Fibroblast of the conjunctiva (primary cell): ENCODE data around the gene XRCC5.
A peak's percentile ranks its signal among the peaks of the same experiment; 100 is the strongest.
"Not testable (repeated sequence)": the region's sequence is repeated elsewhere in the genome, so short reads cannot be mapped to it uniquely, and the experiment has no call there.

ENCODE experiments used
- DNase-seq: peaks from one replicate; pipeline ENCODE4 v3.0.0-alpha.2; 2010; ENCODE audit warnings: low read depth

Gene XRCC5

DNA sequence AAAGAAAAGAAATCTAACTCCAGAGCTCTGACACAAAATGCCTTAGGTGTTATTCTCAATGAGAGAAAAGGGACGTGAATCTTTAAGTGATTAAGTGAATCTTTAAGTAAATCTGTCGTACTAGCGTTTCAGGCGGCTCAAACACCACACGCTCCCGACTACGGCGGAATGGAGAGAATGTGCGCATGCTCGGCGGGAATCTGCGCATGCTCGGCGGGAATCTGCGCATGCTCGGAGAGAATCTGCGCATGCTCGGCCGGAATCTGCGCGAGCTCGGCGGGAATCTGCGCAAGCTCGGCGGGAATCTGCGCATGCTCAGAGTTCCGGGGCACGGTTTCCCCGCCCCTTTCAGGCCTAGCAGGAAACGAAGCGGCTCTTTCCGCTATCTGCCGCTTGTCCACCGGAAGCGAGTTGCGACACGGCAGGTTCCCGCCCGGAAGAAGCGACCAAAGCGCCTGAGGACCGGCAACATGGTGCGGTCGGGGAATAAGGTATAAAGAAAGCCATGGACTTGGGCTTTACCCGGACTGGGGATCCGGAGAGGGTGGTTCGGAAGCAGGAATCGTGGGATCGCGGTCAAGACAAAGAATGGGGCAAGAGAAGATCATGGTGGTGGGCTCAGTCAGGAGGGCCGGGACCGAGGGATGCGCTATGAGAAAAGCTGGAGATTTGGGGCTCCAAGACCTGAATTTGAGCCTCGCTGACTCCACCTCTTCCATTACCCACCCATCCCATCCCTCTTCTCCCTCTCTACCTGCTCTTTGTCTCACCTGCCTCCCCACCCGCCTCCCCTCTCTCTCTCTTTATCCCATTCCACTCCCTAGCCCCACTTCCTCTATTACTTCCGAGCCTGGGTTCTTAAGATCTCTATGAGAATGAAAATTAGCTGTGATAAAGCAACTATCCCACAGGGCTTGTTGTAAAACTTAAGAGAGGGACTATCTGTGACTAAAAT lies at the start of gene XRCC5:
Gene XRCC5, plus strand, starts transcription at position 382 of the 955 bp plus-strand sequence. Its CDS starts 89 bp downstream, at position 471.
- DNase-seq = peak; percentile 95

DNA sequence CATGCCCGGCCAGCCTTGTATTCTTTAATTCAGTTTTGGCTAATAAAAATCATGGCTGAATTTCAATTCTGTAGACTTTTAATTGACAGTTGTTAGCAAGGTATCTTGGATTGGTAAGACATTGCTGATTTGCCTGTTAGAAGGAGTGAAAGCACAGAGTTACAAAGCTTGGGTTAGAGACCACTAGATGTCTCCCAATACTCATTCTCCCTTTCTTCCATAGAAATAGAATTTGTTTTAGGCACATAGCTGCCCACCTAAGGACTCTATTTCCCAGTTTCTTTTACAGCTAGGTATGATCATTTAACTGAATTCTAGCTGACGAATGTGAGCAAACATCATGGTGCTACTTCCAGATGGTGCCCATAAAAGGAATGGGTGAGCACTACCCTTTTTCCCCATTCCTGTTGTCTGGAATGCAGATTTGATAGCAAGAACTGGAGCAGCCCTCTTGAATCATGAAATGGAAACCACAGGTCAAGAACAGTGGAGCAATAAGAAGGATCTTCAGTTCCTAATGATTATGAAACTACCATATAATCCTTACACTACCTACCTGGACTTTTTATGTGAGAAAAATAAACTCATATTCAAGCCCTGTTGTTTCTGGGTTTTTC lies 45.0 kb upstream of the XRCC5 start:
- no peak for DNase-seq

DNA sequence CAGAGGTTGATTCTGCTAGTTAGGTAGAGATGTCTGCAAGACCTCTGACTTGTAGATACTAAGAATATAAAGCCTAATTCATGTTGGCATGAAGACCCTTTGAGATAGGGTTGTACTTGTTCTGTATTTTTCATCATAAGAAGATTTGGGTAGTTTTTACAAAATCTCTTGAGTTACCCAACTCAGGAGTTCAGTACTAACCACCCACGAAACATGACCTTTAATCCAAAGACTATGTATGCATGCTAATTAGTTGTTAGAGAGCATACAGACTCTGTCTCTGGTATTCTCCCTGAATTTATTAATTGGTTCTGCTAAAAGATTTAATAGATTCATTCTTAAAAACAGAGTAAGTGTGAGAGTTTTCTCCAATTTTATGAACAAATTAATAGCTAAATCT lies 44.5 kb upstream of the XRCC5 start:
- no peak for DNase-seq

DNA sequence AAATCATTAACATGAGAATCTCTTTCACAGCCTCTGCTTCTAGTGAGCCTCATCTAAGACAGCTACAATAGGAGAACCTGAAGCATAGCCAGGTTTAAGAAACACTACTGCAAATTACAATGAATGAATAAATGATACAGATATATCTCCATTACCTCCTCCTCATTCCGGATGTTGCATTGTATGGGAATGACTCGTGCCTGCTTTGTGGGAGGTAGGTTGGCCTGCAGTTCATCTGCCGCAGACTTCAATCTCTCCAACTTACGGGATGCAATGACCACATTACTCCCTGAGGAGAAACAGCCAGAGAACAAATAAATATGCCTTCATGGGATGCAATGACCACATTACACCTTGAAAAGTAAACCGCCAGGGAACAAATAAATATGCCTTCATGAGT lies 42.9 kb upstream of the XRCC5 start:
- DNase-seq = peak; percentile 23

DNA sequence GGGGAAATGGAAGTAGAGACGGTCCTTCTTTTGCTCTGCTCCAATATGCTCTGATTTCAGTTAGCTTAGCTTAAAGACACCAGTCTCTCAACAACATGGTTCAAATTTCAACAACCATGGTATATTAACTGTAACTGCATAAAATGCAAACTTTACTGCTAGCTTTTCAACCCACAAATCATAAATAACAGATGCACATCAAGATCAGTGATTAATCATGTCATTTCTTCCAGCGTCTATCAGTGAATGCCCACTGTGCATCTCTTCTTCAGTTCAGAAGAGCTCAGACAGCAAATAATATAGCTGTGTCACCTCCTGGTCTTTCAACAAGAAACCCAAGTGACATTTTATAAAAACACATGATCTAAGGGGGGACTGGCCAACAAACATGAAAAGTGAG lies 40.1 kb upstream of the XRCC5 start:
- DNase-seq = no peak

DNA sequence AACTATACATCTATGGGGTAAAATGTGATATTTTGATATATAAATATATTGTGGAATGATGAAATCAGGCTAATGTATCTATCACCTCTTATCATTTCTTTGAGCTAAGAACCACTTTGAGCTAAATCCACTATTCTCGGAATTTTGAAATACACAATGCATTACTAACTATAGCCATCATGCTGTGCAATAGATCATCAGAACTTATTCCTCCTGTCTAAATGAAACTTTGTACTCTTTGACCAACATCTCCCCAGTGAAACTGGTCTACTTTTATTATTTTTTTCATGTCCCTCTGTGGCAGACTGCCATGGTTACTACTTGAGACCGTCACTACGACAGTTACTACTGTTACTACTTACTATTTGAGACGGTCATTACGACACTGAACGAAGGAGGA lies 39.0 kb upstream of the XRCC5 start:
- DNase-seq = no peak

DNA sequence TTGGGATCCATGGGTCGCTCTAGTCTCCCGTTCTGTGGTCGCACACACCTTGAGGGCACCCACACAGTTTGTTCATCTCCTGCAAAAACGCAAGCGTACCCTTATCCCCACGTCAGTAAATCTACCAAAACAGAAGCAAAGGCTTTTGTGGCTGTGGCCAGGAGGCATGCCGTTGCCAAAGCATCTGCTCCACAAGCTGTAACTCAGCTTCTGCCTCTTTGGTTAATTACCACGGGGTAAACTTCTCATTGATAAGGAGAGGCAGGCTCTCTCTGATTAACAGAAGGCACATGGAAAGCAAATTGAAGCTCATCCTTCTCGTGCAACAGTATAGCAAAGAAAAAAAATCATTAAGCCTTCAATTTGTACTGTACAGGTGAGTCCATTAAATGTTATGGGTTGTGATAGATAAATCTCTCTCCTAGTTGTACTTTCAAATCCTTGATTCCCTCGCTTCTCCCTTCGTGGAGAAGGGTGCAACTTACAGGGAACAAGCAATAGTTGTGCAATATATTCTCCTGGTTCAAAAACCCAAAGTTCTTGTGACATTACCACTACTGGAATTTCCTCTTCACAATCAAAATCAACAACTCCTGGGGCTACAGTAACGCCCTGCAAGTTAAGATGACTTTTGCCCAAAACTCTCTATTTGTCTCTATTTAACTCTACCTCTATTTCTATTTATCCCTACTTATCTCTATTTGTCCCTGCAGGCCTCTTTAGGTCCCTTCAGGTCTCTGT lies 37.9 kb upstream of the XRCC5 start:
- no peak for DNase-seq

DNA sequence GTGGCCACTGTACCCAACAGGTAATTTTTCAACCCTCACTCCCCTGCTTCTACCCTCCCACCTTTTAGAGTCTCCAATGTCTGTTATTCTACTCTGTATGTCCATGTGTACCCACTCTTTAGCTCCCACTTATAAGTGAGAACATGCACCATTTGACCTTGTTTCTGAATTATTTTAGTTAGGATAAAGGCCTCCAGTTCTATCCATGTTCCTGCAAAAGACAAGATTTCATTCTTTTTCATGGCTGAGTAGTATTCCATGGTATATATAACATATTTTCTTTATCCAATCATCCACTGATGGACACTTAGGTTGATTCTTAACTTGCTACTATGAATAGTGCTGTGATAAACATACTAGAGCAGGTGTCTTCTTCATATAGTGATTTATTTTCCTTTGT lies 36.7 kb upstream of the XRCC5 start:
- no peak for DNase-seq

DNA sequence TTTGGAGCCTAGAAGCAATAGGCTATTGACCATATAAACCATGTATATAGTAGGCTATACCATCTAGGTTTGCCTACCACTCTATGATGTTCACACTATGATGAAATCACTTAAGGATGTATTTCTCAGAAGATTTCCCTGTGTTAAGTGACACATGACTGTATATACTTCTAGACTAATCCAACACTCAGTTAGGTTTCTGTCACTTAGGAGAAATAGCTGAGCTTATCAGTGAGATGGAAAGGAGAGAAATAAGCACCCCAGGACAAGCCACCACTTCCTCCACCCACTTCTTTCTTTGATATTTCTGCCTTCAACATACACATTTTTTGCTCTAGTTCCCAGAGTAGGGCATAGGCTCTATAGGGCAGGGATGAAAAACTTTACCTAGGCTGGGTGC lies 35.4 kb upstream of the XRCC5 start:
- no peak for DNase-seq

DNA sequence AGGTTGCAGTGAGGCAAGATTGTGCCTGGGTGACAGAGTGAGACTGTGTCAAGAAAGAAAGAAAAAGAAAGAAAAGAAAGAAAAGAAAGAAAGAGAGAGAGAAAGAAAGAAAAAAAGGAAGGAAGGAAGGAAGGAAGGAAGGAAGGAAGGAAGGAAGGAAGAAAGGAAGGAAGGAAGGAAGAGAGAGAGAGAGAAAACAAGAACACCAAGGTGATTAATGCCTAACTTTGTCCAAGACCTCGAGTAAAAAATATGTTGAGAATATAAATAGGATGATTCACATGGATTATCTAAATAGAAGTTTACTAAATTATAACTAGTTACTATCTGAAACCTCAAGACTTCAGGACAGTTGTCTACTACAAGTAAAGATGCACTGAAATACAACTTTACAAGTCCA lies 34.8 kb upstream of the XRCC5 start:
- DNase-seq = no peak

DNA sequence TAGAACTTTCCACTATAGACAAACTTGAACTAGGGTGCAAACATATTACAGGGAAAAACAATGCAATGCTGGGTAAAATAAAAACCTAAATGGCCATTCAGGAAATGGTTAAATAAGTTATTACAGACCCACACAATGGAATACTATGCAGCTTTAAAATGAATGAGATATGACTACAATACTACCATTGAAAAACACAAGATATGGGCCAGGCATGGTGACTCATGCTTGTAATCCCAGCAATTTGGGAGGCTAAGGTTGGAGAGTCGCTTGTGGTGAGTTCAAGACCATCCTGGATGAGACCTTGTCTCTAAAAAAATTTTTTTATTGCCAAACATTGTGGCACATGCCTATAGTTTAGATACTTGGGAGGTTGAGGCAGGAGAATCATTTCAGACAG lies 34.4 kb upstream of the XRCC5 start:
- no peak for DNase-seq

DNA sequence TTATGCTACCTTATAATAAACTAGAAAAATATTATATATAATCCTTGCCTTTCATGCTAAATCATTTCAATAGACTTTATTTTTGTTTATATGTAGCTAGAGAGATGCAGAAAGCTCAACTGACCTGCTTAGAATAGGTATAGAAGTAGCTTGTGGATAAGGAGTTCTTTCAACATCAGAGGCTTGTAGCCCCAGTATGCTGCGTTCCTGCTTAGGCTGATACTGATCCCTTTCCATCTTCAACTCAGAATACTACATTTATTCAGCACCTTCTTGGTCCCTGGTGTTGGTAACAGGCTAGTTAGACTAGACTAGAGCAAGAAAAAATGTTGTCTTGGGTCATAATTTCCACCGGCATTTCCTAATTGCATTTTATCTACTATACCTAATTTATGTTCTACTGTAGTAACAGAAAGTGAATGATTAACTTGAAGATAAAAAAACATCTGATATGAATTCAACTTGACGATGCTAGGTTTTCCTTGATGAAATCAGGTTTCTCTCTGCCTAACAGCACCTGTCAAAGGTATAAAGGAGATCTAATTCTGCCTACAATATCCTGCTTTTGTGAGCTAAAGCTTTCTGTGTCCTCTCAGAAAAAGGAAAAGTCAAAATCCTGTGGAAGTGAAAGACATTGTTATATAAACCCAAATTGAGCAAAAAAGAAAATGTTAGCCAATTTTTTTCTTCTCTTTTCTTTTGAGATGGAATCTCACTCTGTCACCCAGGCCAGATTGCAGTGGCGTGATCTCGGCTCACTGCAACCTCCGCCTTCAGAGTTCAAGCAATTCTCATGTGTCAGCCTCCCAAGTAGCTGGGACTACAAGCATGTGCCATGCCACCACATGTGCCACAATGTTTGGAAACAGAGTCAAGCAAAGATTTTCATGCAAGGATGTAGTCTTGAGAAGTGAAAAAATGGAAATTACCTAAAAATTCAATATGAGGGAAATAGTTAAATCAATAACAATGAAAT lies 33.4 kb upstream of the XRCC5 start:
- DNase-seq = no peak

DNA sequence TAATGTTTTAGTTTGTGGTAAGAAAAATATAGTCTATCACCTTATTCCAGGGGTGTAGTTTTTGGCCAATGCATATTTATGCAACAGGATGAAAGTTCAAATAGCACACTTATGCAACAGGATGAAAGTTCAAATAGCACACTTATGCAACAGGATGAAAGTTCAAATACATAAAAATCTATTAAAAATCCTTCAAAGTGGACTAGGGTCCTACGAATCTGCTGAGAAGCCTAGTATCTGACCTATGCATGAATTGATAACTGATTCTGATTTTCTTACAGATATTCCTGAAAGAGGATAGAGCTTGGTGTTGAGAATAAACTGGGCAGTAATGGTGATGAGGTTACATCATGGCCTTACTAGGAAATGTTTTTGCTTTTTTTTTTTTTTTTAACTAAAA lies 30.4 kb upstream of the XRCC5 start:
- DNase-seq = peak; percentile 9

DNA sequence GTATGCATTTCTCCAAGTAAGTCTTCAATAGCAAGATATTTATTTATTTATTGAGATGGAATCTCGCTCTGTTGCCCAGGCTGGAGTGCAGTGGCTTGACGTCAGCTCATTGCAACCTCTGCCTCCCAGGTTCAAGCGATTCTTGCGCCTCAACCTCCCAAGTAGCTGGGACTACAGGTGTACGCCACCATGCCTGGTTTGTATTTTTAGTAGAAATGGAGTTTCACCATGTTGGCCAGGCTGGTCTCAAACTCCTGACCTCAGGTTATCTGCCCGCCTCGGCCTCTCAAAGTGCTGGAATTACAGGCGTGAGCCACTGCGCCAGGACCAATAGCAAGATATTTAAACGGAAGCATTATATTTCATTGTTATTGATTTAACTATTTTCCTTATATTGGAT lies 29.1 kb upstream of the XRCC5 start:
- not testable (repeated sequence) for DNase-seq

DNA sequence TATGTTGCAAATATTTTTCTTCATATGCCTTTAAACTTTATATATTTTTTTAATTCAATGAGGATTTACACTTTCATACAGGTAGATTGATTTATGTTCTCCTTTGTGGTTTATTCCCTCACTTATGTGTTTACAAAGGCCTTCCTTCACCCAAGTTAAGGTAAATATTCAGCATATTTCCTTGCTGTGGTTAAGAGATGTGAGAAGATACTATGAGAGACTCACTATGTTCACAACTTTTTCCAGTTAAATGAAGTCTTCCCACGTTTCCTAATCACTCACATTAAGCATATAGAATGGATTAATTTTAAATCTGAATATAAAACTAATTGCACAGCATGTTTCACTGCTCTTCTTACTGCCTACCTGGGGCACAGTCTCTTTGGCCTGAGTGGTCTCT lies 28.1 kb upstream of the XRCC5 start:
- DNase-seq = no peak

DNA sequence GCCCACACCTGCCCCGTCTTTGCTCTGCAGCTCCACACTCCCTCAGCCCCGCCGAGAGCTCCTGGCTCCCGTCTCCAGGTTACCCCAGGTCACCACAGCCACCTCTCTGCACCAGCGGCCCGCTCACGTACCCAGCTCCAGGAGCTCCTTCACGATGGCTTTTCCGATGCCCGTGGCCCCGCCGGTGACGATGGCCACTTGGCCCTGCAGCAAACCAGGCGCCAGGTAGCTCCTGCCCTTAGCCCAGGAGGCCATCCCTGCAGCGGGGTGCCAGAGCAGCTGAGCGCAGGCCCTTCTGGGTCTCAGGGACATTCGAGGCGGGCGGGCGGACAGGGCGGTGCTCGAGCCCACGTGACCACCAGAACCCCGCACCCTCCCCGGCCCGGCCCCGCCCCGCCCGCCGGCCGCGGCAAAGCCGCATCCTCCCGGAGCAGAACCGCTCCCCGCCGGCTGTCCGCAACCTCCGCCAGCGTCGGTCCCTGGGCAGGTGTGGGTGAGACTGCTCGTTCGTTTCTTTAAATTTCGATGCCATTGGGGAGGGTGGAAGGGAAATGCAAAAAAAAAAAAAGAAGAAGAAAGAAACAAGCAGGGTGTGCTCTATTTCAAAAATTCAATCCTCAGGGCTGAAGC lies 27.5 kb upstream of the XRCC5 start, which contains the start of the genes PECR and TMEM169:
Gene PECR, minus strand, starts transcription at position 323 of the 630 bp plus-strand sequence. Its CDS starts 68 bp downstream, at position 255.
Gene TMEM169, plus strand, starts transcription at position 433 of the 630 bp plus-strand sequence. CDS start 14,045 bp downstream, outside the sequence.
- peak; percentile 14 for DNase-seq

DNA sequence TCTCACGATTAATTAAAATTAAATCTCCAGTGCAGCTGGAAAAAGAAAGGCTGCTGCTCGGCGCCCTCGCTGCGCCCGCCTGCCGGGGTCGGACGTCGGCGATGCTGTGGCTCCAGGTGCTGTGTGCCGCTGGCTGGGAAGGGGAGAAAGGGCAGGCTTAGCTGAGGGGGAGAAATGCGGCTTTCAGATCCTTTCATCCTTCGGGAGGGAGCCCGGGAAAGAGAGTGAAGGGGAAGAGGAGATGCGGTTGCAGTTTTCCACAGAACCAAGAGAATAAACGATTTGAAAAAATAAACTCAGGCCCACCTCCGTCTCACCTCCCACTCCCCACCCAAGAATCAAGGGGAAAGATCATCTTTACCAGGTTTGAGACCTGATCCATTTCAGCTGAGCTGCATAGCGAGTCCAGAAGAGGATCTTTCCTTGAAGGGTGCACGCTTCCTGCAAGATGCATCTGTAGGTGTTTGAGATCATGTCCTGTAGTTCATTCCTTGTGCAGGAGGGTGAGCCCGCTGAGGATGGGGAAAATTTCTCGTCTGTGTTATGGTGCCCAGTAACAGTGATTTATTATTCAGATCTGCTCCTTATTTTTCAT lies 26.9 kb upstream of the XRCC5 start:
- DNase-seq = no peak

DNA sequence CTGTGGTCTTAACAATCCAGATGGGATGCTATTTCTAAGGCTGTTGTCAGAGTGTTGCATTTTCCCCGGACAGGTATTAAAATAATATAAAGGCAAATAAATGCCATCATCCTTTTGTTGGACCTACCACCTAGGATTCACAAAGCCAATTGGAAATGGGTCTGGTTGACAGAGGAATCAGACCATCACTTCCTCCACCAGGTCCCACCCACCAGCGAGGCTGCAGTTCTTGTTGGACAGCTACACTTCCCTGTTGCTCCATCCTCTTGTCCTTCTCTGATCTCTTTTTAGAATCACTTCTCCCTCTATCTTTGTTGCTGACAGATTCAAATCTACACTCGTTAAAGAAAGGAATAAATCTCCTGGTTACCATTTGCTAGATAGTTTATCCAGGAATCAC lies 26.3 kb upstream of the XRCC5 start:
- no peak for DNase-seq

DNA sequence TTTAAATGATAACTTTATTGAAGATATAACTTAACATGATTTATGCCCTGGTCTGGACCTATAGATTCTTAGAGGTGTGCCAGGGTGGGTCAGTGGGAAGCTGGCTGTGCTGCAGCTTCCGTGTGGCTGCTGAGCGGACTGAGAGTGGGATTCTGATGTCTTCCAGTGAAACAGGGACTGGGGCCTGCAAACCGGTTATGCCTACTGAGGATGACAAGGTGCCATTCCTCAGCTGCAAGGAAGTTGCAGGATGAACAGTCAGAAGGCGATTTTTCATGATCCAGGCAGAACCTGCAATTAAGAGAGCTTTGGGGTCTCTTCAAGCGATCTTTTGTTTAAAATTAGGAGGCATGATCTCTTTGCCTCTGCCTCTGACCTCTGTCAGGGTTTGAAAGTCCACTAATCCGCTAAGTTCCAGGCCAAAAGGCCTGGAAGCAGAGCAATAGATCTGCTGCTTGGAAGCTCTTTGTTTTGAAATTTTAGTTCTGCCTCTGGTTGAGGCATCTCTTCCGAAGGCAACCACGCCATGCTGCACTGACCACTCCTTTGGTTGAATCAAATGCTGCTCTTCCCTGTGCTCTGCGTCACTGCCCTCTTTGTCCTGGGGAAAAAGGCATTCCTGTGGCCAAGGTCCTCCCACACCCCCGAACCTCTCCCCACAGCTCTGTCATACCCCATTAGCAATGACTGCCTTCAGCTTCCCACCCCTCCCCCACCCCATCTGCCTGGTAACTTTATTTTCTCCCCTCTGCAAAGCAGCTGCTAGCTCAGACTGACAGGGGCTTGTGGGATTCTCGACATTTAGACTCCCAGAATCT lies 25.5 kb upstream of the XRCC5 start:
- no peak for DNase-seq

DNA sequence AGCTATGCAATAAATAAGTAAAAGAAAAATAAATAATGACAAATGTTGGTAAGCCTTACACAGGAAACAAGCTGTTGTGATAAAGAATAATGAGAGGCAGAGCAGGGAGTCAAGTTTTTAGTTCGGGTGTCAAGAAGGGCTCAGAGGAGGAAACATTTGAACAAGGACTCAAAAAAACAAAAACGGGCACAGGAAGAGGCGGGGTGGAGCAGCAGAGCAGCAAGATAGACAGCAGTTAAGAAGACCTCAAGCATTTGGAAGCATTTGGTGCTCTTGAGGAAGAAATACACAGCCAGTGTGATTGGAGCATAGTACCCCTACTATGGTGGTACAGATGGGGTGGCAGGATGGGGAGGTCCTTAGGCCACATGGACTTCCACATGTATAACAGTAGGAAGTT lies 24.6 kb upstream of the XRCC5 start:
- no peak for DNase-seq
